Calu3 (cell line): ENCODE data around the gene SHPK. TPM values are rescaled to one million over a fixed set of nuclear protein-coding genes. Genes with fewer than 3 reads are reported as not detected.

Source experiments
- BruUV-seq: library from RNA; stranded (reverse); fragments of 400-500 nt; replicated peaks from 2 replicates; lab custom pipeline; 2021; lab: Mats Ljungman, UMichigan
- CTCF ChIA-PET: fragments of 300-600 bp; sonication (Branson Sonifier 250); formaldehyde crosslinking; loops from one replicate; lab custom pipeline; 2022; ENCODE audit warnings: antibody characterized with exemption; lab: Charles Lee
- DNase-seq: peaks from one replicate; pipeline ENCODE4 v3.0.0; 2022
- H3K27ac Mint-ChIP-seq: one replicate; pipeline ENCODE4 v1.8.0; 2022; ENCODE audit warnings: mixed read lengths; ENCODE audit not compliant: unreplicated experiment
- H3K27me3 Mint-ChIP-seq: one replicate; pipeline ENCODE4 v1.8.0; 2022; ENCODE audit warnings: mixed read lengths; ENCODE audit not compliant: unreplicated experiment
- H3K36me3 Mint-ChIP-seq: one replicate; pipeline ENCODE4 v1.8.0; 2022; ENCODE audit warnings: mild to moderate bottlenecking, moderate library complexity, mixed read lengths; ENCODE audit not compliant: insufficient read depth, unreplicated experiment
- H3K4me1 Mint-ChIP-seq: one replicate; pipeline ENCODE4 v1.8.0; 2022; ENCODE audit warnings: mild to moderate bottlenecking, low read depth, mixed read lengths; ENCODE audit not compliant: unreplicated experiment
- H3K4me3 Mint-ChIP-seq: one replicate; pipeline ENCODE4 v1.8.0; 2022; ENCODE audit warnings: mild to moderate bottlenecking, low read depth, moderate library complexity, mixed read lengths; ENCODE audit not compliant: unreplicated experiment
- H3K9me3 Mint-ChIP-seq: one replicate; pipeline ENCODE4 v1.8.0; 2022; ENCODE audit warnings: low read depth, mixed read lengths; ENCODE audit not compliant: unreplicated experiment
- CTCF ChIP-seq: fragments of 200-600 bp; IDR thresholded peaks from one replicate; pipeline ENCODE4 v1.8.0; 2022; ENCODE audit warnings: antibody characterized with exemption; ENCODE audit not compliant: unreplicated experiment
- intact Hi-C: fragments of 100-400 bp; cut with micrococcal nuclease; formaldehyde crosslinking; loops from one replicate; pipeline ENCODE4 v1.10.0; 2022; ENCODE audit not compliant: unreplicated experiment
- total RNA-seq: library from RNA; stranded (reverse); gene quantifications from 2 replicates; pipeline ENCODE4 v1.2.3, GENCODE V29; 2022

SHPK gene
- total RNA-seq, 1 experiment from 2014 or later: 9.4 TPM

DNA sequence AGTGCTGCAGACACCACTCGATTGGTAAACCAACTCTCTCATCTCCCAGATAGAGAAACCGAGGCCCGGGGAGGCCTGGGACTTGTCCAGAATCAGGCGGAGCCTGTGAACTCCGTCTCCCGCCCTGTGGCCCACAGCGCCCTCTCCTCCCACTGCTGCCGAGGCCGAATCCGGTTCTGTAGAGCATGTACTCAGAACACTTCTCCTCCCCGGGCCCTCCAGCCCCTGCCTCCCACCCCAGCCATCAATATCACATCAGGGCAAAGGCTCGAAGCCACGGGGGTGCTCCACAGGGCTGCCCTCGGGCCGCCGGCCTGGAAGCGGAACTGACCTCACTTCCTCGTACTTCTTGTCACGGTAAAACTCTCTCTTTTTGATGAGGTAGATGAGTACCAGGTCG is 45.5 kb upstream of the SHPK start:
- DNase-seq: no peak
- intact Hi-C loops: no loop called here
- TF ChIP-seq CTCF: no peak
- Mint-ChIP-seq H3K27ac (no peak overlapping the region), H3K36me3 (peaks cover 3% of the 10 kb centered on the region), H3K27me3 (no peaks in the 10 kb centered on the region), H3K9me3 (no peaks in the 10 kb centered on the region), H3K4me3 (no peak overlapping the region), H3K4me1 (no peaks in the 10 kb centered on the region)
- CTCF ChIA-PET: no interaction called here
- no TSS peak for BruUV-seq

- no peak overlapping the region for H3K4me3 Mint-ChIP-seq
- no peaks in the 10 kb centered on the region for H3K4me1 Mint-ChIP-seq
- TF ChIP-seq CTCF: no peak
- H3K36me3 Mint-ChIP-seq: peaks cover 3% of the 10 kb centered on the region
- intact Hi-C loops: no loop called here
- H3K27ac Mint-ChIP-seq: no peak overlapping the region
- BruUV-seq: no TSS peak
- DNase-seq: no peak
- CTCF ChIA-PET: no interaction called here
- H3K9me3 Mint-ChIP-seq: no peaks in the 10 kb centered on the region
- no peaks in the 10 kb centered on the region for H3K27me3 Mint-ChIP-seq
Measured at GRCh38 chr17:3681057-3681456, 45.0 kb upstream of the SHPK start.

DNA sequence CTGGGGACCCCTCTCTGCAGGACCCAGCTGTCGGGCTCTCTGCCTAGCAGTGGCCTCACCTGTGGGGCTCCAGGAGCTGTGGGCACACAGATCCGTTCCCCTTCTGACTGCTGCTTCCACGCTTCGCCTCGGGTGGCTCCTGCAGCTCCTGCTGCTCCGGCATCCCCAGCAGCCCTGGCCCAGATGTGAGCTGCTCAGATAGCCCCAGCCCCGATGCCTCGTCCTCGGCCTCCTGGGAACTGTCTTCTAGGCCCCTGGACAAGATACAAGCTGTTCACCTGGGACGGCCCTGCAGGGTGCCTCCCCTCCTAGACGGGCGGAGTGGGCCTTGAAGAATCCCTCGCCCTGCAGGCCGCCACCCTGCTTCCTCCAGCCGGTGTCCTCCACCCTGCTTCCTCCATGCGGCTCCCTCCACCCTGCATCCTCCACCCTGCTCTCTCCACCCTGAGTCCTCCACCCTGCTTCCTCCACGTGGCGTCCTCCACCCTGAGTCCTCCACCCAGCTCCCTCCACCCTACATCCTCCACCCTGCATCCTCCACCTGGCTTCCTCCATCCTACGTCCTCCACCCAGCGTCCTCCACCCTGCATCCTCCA is 43.6 kb upstream of the SHPK start:
- no peak for TF ChIP-seq CTCF
- Mint-ChIP-seq H3K4me1 (no peaks in the 10 kb centered on the region), H3K27me3 (no peaks in the 10 kb centered on the region), H3K9me3 (no peaks in the 10 kb centered on the region), H3K4me3 (no peak overlapping the region), H3K36me3 (peaks cover 3% of the 10 kb centered on the region), H3K27ac (no peak overlapping the region)
- intact Hi-C loops: no loop called here
- CTCF ChIA-PET: no interaction called here
- no peak for DNase-seq
- no TSS peak for BruUV-seq

DNA sequence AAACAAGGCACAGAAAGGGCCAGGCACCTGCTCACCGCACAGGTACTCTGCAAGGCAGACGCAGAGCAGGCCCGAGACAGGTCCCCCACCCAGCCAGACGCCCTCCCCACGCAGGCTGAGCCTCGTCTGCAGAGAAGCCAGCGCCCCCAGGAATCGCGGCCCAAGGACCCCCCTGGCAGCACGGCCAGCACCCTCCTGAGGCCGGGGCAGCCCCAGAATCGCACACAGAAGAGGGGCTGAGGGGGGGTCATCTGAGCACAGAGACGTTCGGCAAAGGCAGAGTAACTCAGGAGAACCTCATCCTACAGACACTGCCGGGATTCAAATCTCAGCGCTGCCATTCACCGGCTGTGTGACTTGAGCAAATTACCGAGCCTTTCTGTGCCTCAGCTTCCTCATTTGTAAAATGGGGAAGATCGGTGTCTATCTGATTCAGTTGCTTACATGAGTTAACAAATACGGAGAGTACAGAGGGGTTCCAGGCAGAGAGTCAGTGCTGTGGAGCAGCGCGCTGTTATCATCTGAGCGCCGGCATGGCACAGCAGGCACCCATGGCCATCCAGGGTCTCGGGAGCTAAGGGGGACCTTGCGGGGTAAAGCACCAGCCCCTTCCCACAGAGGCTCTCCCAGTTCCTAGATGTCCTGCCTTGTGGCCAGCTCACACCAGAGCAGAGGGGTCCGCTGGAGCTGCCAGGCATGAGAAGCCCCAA is 42.9 kb upstream of the SHPK start:
- DNase-seq: no peak
- no peaks in the 10 kb centered on the region for H3K27me3 Mint-ChIP-seq

More for the DNA sequence above, 42.9 kb upstream of the SHPK start:
- no peaks in the 10 kb centered on the region for H3K4me1 Mint-ChIP-seq
- H3K27ac Mint-ChIP-seq: no peak overlapping the region
- H3K9me3 Mint-ChIP-seq: no peaks in the 10 kb centered on the region
- no peak overlapping the region for H3K4me3 Mint-ChIP-seq
- intact Hi-C loops: no loop called here
- TF ChIP-seq CTCF: no peak
- BruUV-seq: no TSS peak
- CTCF ChIA-PET: no interaction called here
- peaks cover 3% of the 10 kb centered on the region for H3K36me3 Mint-ChIP-seq
